ENCODE data around the gene PPP6R1. TPM values are rescaled to one million over a fixed set of nuclear protein-coding genes. Genes with fewer than 3 reads are reported as not detected.

The PPP6R1 gene
- total RNA-seq, 1 experiment from 2014 or later, result 96.7 TPM

- H3K27ac ChIP-seq (ENCODE audit: low read depth, low read length), result no peak overlapping the region
- no peak overlapping the region for H3K4me3 ChIP-seq (replicated peaks in 1 of 2; ENCODE audit: low read depth in 1 of 2, low read length in 2 of 2)
- H3K79me2 ChIP-seq (ENCODE audit: insufficient read depth, low read length), result peaks cover 5% of the 10 kb centered on the region
- ChIA-PET POLR2A (no interaction called here), CTCF (no interaction called here), RAD21 (ENCODE audit: low non-redundant PET in 1 of 2, low total read pairs in 2 of 2, uncharacterized antibody in 2 of 2, unreplicated experiment in 2 of 2) (no interaction called here)
- no peak overlapping the region for H3K9ac ChIP-seq (ENCODE audit: low read length)
- no peaks in the 10 kb centered on the region for H3K27me3 ChIP-seq (ENCODE audit: insufficient read depth, low read length)
- H3K36me3 ChIP-seq (ENCODE audit: control insufficient read depth in 1 of 2, insufficient read depth in 2 of 2, low read length in 2 of 2), result peaks cover 9 to 21% of the 10 kb centered on the region in 2 experiments; a peak in 3 of 4 replicates
- no peak overlapping the region for H3K4me2 ChIP-seq (ENCODE audit: low read length)
- no peak for DNase-seq (ENCODE audit: low read depth, low spot score)
- no peaks in the 10 kb centered on the region for H4K20me1 ChIP-seq (ENCODE audit: insufficient read depth)
- no peaks in the 10 kb centered on the region for H3K9me2 ChIP-seq (ENCODE audit: insufficient read depth)
- no peaks in the 10 kb centered on the region for H3K9me3 ChIP-seq (ENCODE audit: control insufficient read depth in 1 of 2, insufficient read depth in 1 of 2, low read depth in 1 of 2, low read length in 2 of 2)
- no TSS peak for BruUV-seq (replicated peaks)
- no peak overlapping the region for H2AFZ ChIP-seq (ENCODE audit: low read depth, low read length, poor library complexity, severe bottlenecking)
- TF ChIP-seq ZFX (IDR thresholded peaks at IDR 0.05), result no peak
- TF ChIP-seq CTCF (IDR thresholded peaks at IDR 0.05 in 2 of 3, conservative IDR thresholded peaks at IDR 0.05 in 1 of 3; ENCODE audit: borderline replicate concordance in 1 of 3, insufficient read depth in 1 of 3, low read depth in 2 of 3, low read length in 2 of 3), result no peak
- TF ChIP-seq ATF3 (IDR thresholded peaks at IDR 0.05), result no peak
- TF ChIP-seq EZH2 (IDR thresholded peaks at IDR 0.05), result no peak
- no peak for TF ChIP-seq CBX3 (IDR thresholded peaks at IDR 0.05; ENCODE audit: low read depth)
- TF ChIP-seq SRF (IDR thresholded peaks at IDR 0.05; ENCODE audit: low read depth), result no peak
- TF ChIP-seq SP1 (IDR thresholded peaks at IDR 0.05; ENCODE audit: low read depth), result no peak
- TF ChIP-seq POLR2AphosphoS5 (IDR thresholded peaks at IDR 0.05; ENCODE audit: low read depth, low read length), result no peak
- no peak for TF ChIP-seq REST (IDR thresholded peaks at IDR 0.05; ENCODE audit: low read depth)
- no peak for TF ChIP-seq EZH2phosphoT487 (IDR thresholded peaks at IDR 0.05; ENCODE audit: borderline replicate concordance)
- no peak for TF ChIP-seq ZBTB33 (IDR thresholded peaks at IDR 0.05; ENCODE audit: extremely low read depth, insufficient replicate concordance, low read length)
- TF ChIP-seq MAX (IDR thresholded peaks at IDR 0.05), result no peak
- no peak for ATAC-seq
- intact Hi-C loops (cut with micrococcal nuclease), result no loop called here
- peaks cover 4 to 6% of the 10 kb centered on the region in 2 experiments for H3K4me1 ChIP-seq (ENCODE audit: control insufficient read depth in 1 of 2, insufficient read depth in 2 of 2, low read length in 2 of 2)
These were observed 15.3 kb upstream of the PPP6R1 start for GRCh38 chr19:55273978-55274707.
